Neuronal stem cell (in vitro differentiated cells): ENCODE measurements around the gene EHMT1.

Experiments
- DNase-seq: peaks from one replicate; pipeline ENCODE4 v3.0.0-alpha.2; 2013; ENCODE audit warnings: low spot score
- H2AFZ ChIP-seq: one replicate; pipeline ENCODE4 v1.6.1; 2013; ENCODE audit warnings: mild to moderate bottlenecking, low read length, inconsistent platforms
- H2AK5ac ChIP-seq: 2 replicates; pipeline ENCODE4 v1.6.1; 2013; ENCODE audit warnings: low read depth, mild to moderate bottlenecking, inconsistent platforms, low read length, moderate library complexity, mixed read lengths
- H2BK120ac ChIP-seq: 2 replicates; pipeline ENCODE4 v1.6.1; 2013; ENCODE audit warnings: low read depth, mild to moderate bottlenecking, inconsistent platforms, low read length, moderate library complexity, mixed read lengths
- H2BK12ac ChIP-seq: one replicate; pipeline ENCODE4 v1.6.1; 2013; ENCODE audit warnings: low read length, inconsistent platforms
- H2BK15ac ChIP-seq: 2 replicates; pipeline ENCODE4 v1.6.1; 2013; ENCODE audit warnings: mild to moderate bottlenecking, low read length, inconsistent platforms, mixed read lengths
- H2BK5ac ChIP-seq: one replicate; pipeline ENCODE4 v1.6.1; 2013; ENCODE audit warnings: inconsistent platforms, mild to moderate bottlenecking, low read length, moderate library complexity
- H3K14ac ChIP-seq: one replicate; pipeline ENCODE4 v1.6.1; 2013; ENCODE audit warnings: low read length, inconsistent platforms
- H3K18ac ChIP-seq: 2 replicates; pipeline ENCODE4 v1.6.1; 2013; ENCODE audit warnings: low read length, inconsistent platforms
- H3K23ac ChIP-seq: 2 replicates; pipeline ENCODE4 v1.6.1; 2013; ENCODE audit warnings: low read depth, mild to moderate bottlenecking, mixed read lengths, low read length, inconsistent platforms; ENCODE audit not compliant: poor library complexity
- H3K27ac ChIP-seq: replicated peaks from 3 replicates; pipeline ENCODE4 v1.5.1; 2013; ENCODE audit warnings: low read length, inconsistent platforms
- H3K27me3 ChIP-seq, 3 experiments: 2 replicates each; pipeline ENCODE4 v1.6.1; 2013; ENCODE audit warnings: low read length in 3 of 3, mild to moderate bottlenecking in 2 of 3, inconsistent platforms in 1 of 3, low read depth in 1 of 3, mixed read lengths in 1 of 3, moderate library complexity in 1 of 3; ENCODE audit not compliant: control insufficient read depth in 3 of 3, insufficient read depth in 3 of 3
- H3K36me3 ChIP-seq, 2 donors: replicated peaks in 1 of 2; 2 replicates each; pipeline ENCODE4 v1.6.1; 2013; ENCODE audit warnings: low read length in 2 of 2; ENCODE audit not compliant: control insufficient read depth in 2 of 2, insufficient read depth in 2 of 2
- H3K4ac ChIP-seq: 2 replicates; pipeline ENCODE4 v1.6.1; 2013; ENCODE audit warnings: inconsistent platforms, mild to moderate bottlenecking, low read length, moderate library complexity
- H3K4me1 ChIP-seq, 2 donors: 1 replicate in 1 of 2; 2 replicates in 1 of 2; pipeline ENCODE4 v1.6.1; 2013; ENCODE audit warnings: low read length in 2 of 2, low read depth in 1 of 2; ENCODE audit not compliant: control insufficient read depth in 2 of 2, insufficient read depth in 1 of 2
- H3K4me2 ChIP-seq: one replicate; pipeline ENCODE4 v1.6.1; 2013; ENCODE audit warnings: mild to moderate bottlenecking, low read length, inconsistent platforms; ENCODE audit not compliant: insufficient read depth, poor library complexity, severe bottlenecking
- H3K4me3 ChIP-seq, 2 donors: 2 replicates each; pipeline ENCODE4 v1.5.1; 2013; ENCODE audit warnings: low read length in 2 of 2, mild to moderate bottlenecking in 2 of 2, inconsistent platforms in 1 of 2, moderate library complexity in 1 of 2
- H3K79me1 ChIP-seq: one replicate; pipeline ENCODE4 v1.6.1; 2013; ENCODE audit warnings: low read depth, mild to moderate bottlenecking, inconsistent platforms, low read length, moderate library complexity
- H3K9ac ChIP-seq: one replicate; pipeline ENCODE4 v1.6.1; 2013; ENCODE audit warnings: mild to moderate bottlenecking, low read depth, low read length, inconsistent platforms; ENCODE audit not compliant: poor library complexity
- H3K9me3 ChIP-seq, 2 donors: replicated peaks in 1 of 2; 2 replicates each; pipeline versions ENCODE3 to v1.6.1; 2013; ENCODE audit warnings: low read length in 2 of 2, mild to moderate bottlenecking in 2 of 2, inconsistent platforms in 1 of 2, low read depth in 1 of 2, mixed read lengths in 1 of 2, moderate library complexity in 1 of 2; ENCODE audit not compliant: control insufficient read depth in 2 of 2, insufficient read depth in 1 of 2
- H4K8ac ChIP-seq: one replicate; pipeline ENCODE4 v1.6.1; 2013; ENCODE audit warnings: low read depth, mild to moderate bottlenecking, inconsistent platforms, low read length, moderate library complexity
- H4K91ac ChIP-seq: one replicate; pipeline ENCODE4 v1.6.1; 2013; ENCODE audit warnings: low read length, low read depth, mild to moderate bottlenecking, inconsistent platforms; ENCODE audit not compliant: poor library complexity
- WGBS, 2 donors: extraction: QIAGEN DNeasy Blood & Tissue Kit; methylation state at CpG; one replicate each; pipeline ENCODE4 v1.1.7; 2013; ENCODE audit warnings: missing lambda C conversion rate in 2 of 2, mixed read lengths in 1 of 2; ENCODE audit not compliant: insufficient read length in 2 of 2, insufficient replicate concordance in 1 of 2; ENCODE audit errors: extremely low coverage in 2 of 2; 5-methylcytosine and 5-hydroxymethylcytosine counted together

The EHMT1 gene

DNA sequence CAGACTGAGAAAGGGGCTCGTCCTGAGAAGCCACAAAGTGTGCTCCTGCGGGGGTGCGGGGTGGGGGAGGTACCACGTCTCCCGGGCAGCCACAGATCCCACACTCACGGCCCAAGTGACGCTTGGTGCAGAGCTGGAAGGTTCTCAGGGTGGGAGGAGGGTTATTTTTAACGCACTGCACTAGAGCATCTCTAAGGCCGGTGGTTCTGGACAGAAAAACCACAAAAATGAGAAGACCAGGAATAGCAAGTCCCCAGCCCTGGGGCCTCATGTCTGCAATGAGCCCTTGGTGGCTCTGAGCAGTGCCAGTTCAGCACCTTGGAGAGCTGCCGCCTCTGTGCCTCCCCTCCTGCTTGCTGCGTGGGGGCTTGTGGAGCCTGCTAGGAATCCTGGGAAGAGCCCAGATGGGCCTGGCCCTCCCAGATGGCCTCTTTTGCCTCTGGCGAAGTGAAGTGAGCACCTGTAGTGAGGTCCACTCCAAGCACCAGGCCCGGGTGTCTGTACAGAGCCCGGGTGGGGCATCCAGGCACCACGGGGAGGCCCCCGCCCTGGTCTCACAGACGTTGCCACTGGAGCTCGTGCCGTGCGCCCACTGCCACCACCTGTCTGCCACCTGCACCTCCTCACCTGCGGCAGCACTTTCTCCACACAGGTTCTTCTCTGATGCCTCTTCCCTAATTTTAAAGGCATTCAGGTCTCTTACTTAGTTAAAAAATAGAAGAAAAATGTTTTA, 209.9 kb downstream of the EHMT1 start:
- Histone ChIP-seq H3K9me3 (peaks cover 11 to 15% of the 10 kb centered on the region in 2 donors), H3K9ac (no peak overlapping the region), H3K4me3 (no peak overlapping the region), H3K79me1 (peaks cover 23% of the 10 kb centered on the region), H2BK15ac (no peak overlapping the region), H3K4me2 (no peak overlapping the region), H3K18ac (no peak overlapping the region), H2AK5ac (no peak overlapping the region), H3K4ac (no peak overlapping the region), H3K14ac (peak overlapping the region; percentile 94), H2BK5ac (peak overlapping the region; percentile 53), H3K27ac (no peak overlapping the region), H4K8ac (no peak overlapping the region), H2BK120ac (no peak overlapping the region), H3K27me3 (no peaks in the 10 kb centered on the region), H2BK12ac (no peak overlapping the region), H3K4me1 (no peaks in the 10 kb centered on the region), H3K23ac (peak overlapping the region; percentile 65), H3K36me3 (peaks cover 42 to 93% of the 10 kb centered on the region in 2 donors), H4K91ac (no peak overlapping the region), H2AFZ (no peak overlapping the region)
- WGBS, 2 donors = no CpG with 5 or more reads among the region's 21 CpGs
- peak; percentile 32 for DNase-seq

DNA sequence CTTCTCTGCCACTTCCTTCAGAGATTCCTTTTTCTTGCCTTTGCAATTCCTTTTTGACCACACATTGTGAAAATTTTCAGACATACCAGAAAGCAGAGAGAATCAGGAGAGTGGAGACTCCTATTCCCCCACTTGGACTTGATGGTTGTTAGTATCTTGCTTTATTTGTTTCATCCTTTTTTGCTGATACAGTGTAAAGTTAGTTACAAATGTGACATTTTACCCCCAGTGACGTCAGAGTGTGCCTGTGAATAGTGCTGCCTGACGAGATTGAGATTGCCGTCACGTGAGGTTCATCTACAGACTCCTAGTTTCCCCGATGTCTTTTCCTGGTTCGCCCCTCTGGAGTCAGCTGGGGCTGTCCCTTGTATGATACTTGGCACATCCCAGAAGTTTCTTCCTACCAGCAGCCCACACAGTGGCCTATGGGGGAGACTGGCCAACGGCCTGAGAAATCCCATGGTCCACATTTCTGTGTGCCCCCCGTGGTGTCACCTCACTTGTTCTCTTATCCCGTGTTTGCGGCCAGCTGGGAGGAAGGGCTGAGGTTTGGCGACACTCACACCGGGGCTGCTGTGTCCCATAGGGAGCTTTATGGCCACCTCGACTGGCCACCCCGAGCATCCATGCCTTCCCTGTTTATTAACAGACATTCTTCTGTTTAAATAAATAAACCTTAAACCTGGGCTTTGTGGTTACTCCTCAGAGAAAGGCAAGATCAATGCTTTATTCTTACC, 210.6 kb downstream of the EHMT1 start:
- WGBS, 2 donors = no CpG with 5 or more reads among the region's 14 CpGs
- H2BK5ac ChIP-seq = no peak overlapping the region
- H2BK15ac ChIP-seq = no peak overlapping the region
- peaks cover 24% of the 10 kb centered on the region for H3K79me1 ChIP-seq
- no peak overlapping the region for H4K8ac ChIP-seq
- H3K4me1 ChIP-seq = no peaks in the 10 kb centered on the region
- no peak overlapping the region for H3K9ac ChIP-seq
- H3K18ac ChIP-seq = no peak overlapping the region
- no peak overlapping the region for H3K23ac ChIP-seq
- H2BK12ac ChIP-seq = no peak overlapping the region
- DNase-seq = no peak
- no peak overlapping the region for H2BK120ac ChIP-seq
- no peak overlapping the region for H3K4me2 ChIP-seq
- H2AK5ac ChIP-seq = no peak overlapping the region
- no peak overlapping the region for H3K4me3 ChIP-seq
- peaks cover 11 to 15% of the 10 kb centered on the region in 2 donors for H3K9me3 ChIP-seq
- H3K4ac ChIP-seq = no peak overlapping the region
- H4K91ac ChIP-seq = no peak overlapping the region
- H3K27ac ChIP-seq = no peak overlapping the region
- no peak overlapping the region for H3K14ac ChIP-seq
- no peaks in the 10 kb centered on the region for H3K27me3 ChIP-seq
- peaks cover 42 to 96% of the 10 kb centered on the region in 2 donors for H3K36me3 ChIP-seq
- no peak overlapping the region for H2AFZ ChIP-seq

DNA sequence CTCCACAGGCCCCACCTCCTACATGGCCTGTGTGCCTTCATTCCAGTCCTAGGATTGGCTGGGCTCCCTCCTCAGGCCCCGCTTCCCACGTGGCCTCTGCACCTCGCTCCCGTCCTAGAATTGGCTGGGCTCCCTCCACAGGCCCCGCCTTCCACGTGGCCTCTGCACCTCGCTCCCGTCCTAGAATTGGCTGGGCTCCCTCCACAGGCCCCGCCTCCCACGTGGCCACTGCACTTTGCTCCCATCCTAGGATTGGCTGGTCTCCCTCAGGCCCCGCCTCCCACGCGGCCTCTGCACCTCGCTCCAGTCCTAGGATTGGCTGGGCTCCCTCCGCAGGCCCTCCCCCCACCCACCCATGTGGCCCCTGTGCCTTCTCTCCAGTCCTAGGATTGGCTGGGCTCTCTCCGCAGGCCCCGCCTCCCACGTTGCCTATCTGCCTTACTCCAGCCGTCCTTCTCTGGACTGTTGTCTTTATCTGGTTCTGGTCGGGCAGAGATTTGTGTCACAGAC, 213.4 kb downstream of the EHMT1 start:
- H2BK15ac ChIP-seq = no peak overlapping the region
- H3K9me3 ChIP-seq = no peaks in the 10 kb centered on the region
- H3K23ac ChIP-seq = no peak overlapping the region
- H3K36me3 ChIP-seq = peaks cover 34 to 97% of the 10 kb centered on the region in 2 donors
- no peak overlapping the region for H3K18ac ChIP-seq
- peaks cover 0 to 4% of the 10 kb centered on the region in 2 donors for H3K4me1 ChIP-seq
- H3K27ac ChIP-seq = no peak overlapping the region
- no peak overlapping the region for H2BK12ac ChIP-seq
- no peaks in the 10 kb centered on the region for H3K27me3 ChIP-seq
- H3K4me2 ChIP-seq = no peak overlapping the region
- peaks cover 12% of the 10 kb centered on the region for H3K79me1 ChIP-seq
- H3K9ac ChIP-seq = no peak overlapping the region
- no peak overlapping the region for H3K4me3 ChIP-seq
- H4K91ac ChIP-seq = no peak overlapping the region
- H2AFZ ChIP-seq = no peak overlapping the region
- no CpG with 5 or more reads among the region's 20 CpGs for WGBS, 2 donors
- no peak overlapping the region for H2BK120ac ChIP-seq
- H3K14ac ChIP-seq = no peak overlapping the region
- H4K8ac ChIP-seq = no peak overlapping the region
- H2BK5ac ChIP-seq = no peak overlapping the region
- H2AK5ac ChIP-seq = no peak overlapping the region
- DNase-seq = no peak
- H3K4ac ChIP-seq = no peak overlapping the region
